Tibial artery (tissue), 4 donors: ENCODE data around the gene VAV2.

ENCODE experiments used
- DNase-seq, 2 donors: peaks; one replicate each; pipeline ENCODE4 v3.0.0-alpha.2; 2019
- H3K27ac ChIP-seq, 2 donors: fragments of 200-600 bp; sonication (generic) in 1 of 2; 1 replicate in 1 of 2; 2 replicates in 1 of 2; pipeline ENCODE4 v1.5.1; 2018 to 2019; ENCODE audit warnings: mild to moderate bottlenecking in 1 of 2
- H3K27me3 ChIP-seq, 2 donors: fragments of 200-600 bp; sonication (generic) in 1 of 2; one replicate each; pipeline versions ENCODE4 v1.5.1 to v1.6.0; 2016 to 2019
- H3K36me3 ChIP-seq, 3 donors: fragments of 200-600 bp; sonication (generic) in 2 of 3; one replicate each; pipeline ENCODE4 v1.5.1; 2016 to 2019; ENCODE audit warnings: mild to moderate bottlenecking in 2 of 3
- H3K4me1 ChIP-seq, 4 donors: fragments of 200-600 bp; sonication (generic) in 2 of 4; 1 replicate in 3 of 4; 2 replicates in 1 of 4; pipeline ENCODE4 v1.5.1; 2016 to 2019
- H3K4me3 ChIP-seq, 2 donors: fragments of 200-600 bp; sonication (generic) in 1 of 2; 1 replicate in 1 of 2; 2 replicates in 1 of 2; pipeline ENCODE4 v1.5.1; 2018 to 2019; ENCODE audit warnings: mild to moderate bottlenecking in 2 of 2
- H3K9me3 ChIP-seq, 3 donors: fragments of 200-600 bp; sonication (generic) in 1 of 3; one replicate each; pipeline ENCODE4 v1.5.1; 2016 to 2019
- intact Hi-C: fragments of 100-400 bp; cut with DNase I; formaldehyde crosslinking; loops from one replicate; pipeline ENCODE4 v1.15.0; 2023; ENCODE audit warnings: low total_unique reads
- TF ChIP-seq, protein P1 (sequence below), 2 experiments: fragments of 200-600 bp in 1 of 2; fragments of 450-650 bp in 1 of 2; IDR thresholded peaks; one replicate each; pipeline ENCODE4 v1.5.1; 2017 to 2019; ENCODE audit warnings: antibody characterized with exemption in 2 of 2, mild to moderate bottlenecking in 1 of 2, moderate library complexity in 1 of 2

VAV2 gene

GRCh38 chr9:133874659-133875058, 117.5 kb downstream of the VAV2 start:
- no peak for DNase-seq
- peaks cover 0 to 11% (median 0%) of the 10 kb centered on the region in 4 donors for H3K4me1 ChIP-seq
- no peak overlapping the region for H3K4me3 ChIP-seq
- TF ChIP-seq, protein P1, sequence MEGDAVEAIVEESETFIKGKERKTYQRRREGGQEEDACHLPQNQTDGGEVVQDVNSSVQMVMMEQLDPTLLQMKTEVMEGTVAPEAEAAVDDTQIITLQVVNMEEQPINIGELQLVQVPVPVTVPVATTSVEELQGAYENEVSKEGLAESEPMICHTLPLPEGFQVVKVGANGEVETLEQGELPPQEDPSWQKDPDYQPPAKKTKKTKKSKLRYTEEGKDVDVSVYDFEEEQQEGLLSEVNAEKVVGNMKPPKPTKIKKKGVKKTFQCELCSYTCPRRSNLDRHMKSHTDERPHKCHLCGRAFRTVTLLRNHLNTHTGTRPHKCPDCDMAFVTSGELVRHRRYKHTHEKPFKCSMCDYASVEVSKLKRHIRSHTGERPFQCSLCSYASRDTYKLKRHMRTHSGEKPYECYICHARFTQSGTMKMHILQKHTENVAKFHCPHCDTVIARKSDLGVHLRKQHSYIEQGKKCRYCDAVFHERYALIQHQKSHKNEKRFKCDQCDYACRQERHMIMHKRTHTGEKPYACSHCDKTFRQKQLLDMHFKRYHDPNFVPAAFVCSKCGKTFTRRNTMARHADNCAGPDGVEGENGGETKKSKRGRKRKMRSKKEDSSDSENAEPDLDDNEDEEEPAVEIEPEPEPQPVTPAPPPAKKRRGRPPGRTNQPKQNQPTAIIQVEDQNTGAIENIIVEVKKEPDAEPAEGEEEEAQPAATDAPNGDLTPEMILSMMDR (IDR thresholded peaks at IDR 0.05): no peak
- H3K9me3 ChIP-seq: no peaks in the 10 kb centered on the region
- intact Hi-C loops: no loop called here
- H3K27me3 ChIP-seq: no peaks in the 10 kb centered on the region
- no peak overlapping the region for H3K27ac ChIP-seq
- no peaks in the 10 kb centered on the region for H3K36me3 ChIP-seq

DNA sequence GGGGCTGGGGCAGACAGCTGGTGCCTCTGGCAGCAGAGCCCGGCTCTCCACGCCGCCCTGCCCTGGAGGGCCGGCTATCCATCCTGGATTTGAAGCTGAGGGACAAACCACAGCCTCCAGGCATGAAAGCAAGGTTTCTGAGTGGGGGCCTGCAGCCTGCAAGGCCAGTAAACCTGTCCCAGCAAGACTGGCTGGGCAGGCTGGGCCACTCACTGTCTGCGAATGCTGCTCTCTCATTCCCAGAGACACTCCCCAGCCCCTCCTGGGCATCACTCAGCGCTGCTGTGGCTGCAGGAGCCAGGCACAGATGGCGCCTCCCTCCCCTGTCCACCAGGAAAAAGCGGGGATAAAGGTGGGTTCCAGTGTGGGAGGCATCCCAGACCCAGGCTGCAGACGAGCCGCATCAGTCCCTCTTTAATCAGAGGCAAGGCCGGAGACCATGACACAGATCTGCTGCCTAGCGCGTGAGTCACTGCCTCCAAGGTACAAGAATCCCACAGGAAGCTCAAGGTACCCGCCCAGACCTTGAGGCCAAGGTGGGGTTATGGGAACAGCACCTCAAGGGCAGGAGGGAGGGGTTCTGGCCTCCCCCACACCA, 118.0 kb downstream of the VAV2 start:
- Histone ChIP-seq H3K9me3 (no peaks in the 10 kb centered on the region), H3K27ac (no peak overlapping the region), H3K4me1 (peaks cover 0 to 11% (median 0%) of the 10 kb centered on the region in 4 donors), H3K4me3 (no peak overlapping the region), H3K36me3 (no peaks in the 10 kb centered on the region), H3K27me3 (no peaks in the 10 kb centered on the region)
- TF ChIP-seq, protein P1 (IDR thresholded peaks at IDR 0.05): no peak
- intact Hi-C loops: no loop called here
- DNase-seq: no peak

- H3K27ac ChIP-seq: no peak overlapping the region
- no peaks in the 10 kb centered on the region for H3K36me3 ChIP-seq
- DNase-seq: no peak
These were observed 118.6 kb downstream of the VAV2 start for GRCh38 chr9:133873461-133873891.

GRCh38 chr9:133873009-133873408, 119.1 kb downstream of the VAV2 start:
- H3K4me3 ChIP-seq: no peak overlapping the region
- peaks cover 0 to 11% (median 0%) of the 10 kb centered on the region in 4 donors for H3K4me1 ChIP-seq
- H3K27me3 ChIP-seq: no peaks in the 10 kb centered on the region
- no peak for DNase-seq
- H3K27ac ChIP-seq: no peak overlapping the region
- TF ChIP-seq, protein P1 (IDR thresholded peaks at IDR 0.05): no peak
- intact Hi-C loops: no loop called here
- H3K9me3 ChIP-seq: no peaks in the 10 kb centered on the region
- H3K36me3 ChIP-seq: no peaks in the 10 kb centered on the region

More at GRCh38 chr9:133873461-133873891, 118.6 kb downstream of the VAV2 start:
- no peaks in the 10 kb centered on the region for H3K9me3 ChIP-seq
- TF ChIP-seq, protein P1 (IDR thresholded peaks at IDR 0.05): no peak
- no peaks in the 10 kb centered on the region for H3K27me3 ChIP-seq
- peaks cover 0 to 11% (median 0%) of the 10 kb centered on the region in 4 donors for H3K4me1 ChIP-seq
- intact Hi-C loops: no loop called here
- H3K4me3 ChIP-seq: no peak overlapping the region

- peaks cover 0 to under 1% (median 0%) of the 10 kb centered on the region in 3 donors for H3K9me3 ChIP-seq
- no peak overlapping the region for H3K27ac ChIP-seq
- H3K36me3 ChIP-seq: no peaks in the 10 kb centered on the region
- DNase-seq: no peak
- H3K4me3 ChIP-seq: no peak overlapping the region
- intact Hi-C loops: no loop called here
- H3K27me3 ChIP-seq: no peaks in the 10 kb centered on the region
- TF ChIP-seq, protein P1 (IDR thresholded peaks at IDR 0.05): no peak
- peaks cover 0 to 11% (median 0%) of the 10 kb centered on the region in 4 donors for H3K4me1 ChIP-seq
These were observed 121.2 kb downstream of the VAV2 start for GRCh38 chr9:133870598-133871595.
